HepG2 (cell line): ENCODE data around the gene NRG3. TPM values are rescaled to one million over a fixed set of nuclear protein-coding genes. Genes with fewer than 3 reads are reported as not detected.

Experiments
- ATAC-seq: fragments of 200-7000 bp; cut with Tn5 transposase; 3 replicates; pipeline ENCODE4 v1.9.1; 2020; ENCODE audit warnings: mild to moderate bottlenecking, moderate library complexity
- BruUV-seq: library from RNA; stranded (reverse); fragments of 400-500 nt; replicated peaks from 2 replicates; lab custom pipeline; 2021; lab: Mats Ljungman, UMichigan
- CTCF ChIA-PET: fragments of 300-600 bp; formaldehyde crosslinking; extraction: SDS; loops from one replicate; lab custom pipeline; 2021; ENCODE audit warnings: low total read pairs, inconsistent platforms, low intra/inter-chr PET ratio; lab: Yijun Ruan, JAX
- POLR2A ChIA-PET: fragments of 350-600 bp; sonication (Branson Sonifier 250); formaldehyde crosslinking; loops from one replicate; lab custom pipeline; 2020; ENCODE audit warnings: antibody characterized with exemption, inconsistent platforms; lab: Yijun Ruan, JAX
- DNase-seq: peaks from one replicate; pipeline ENCODE4 v3.0.0-alpha.2; 2015; ENCODE audit warnings: low spot score
- FAIRE-seq: peaks from 3 replicates; lab custom pipeline; 2011; peaks lifted over from hg19 to GRCh38; lab: Jason Lieb, UNC
- H2AFZ ChIP-seq: one replicate; pipeline ENCODE4 v1.6.1; 2011; ENCODE audit warnings: low read length, inconsistent platforms
- H3K27ac ChIP-seq: fragments of 300-600 bp; 3 replicates; pipeline ENCODE4 v1.8.0; 2011; ENCODE audit warnings: mixed run types, mild to moderate bottlenecking, mixed read lengths, low read length, inconsistent platforms; ENCODE audit not compliant: insufficient read depth; ENCODE audit errors: extremely low read length
- H3K27me3 ChIP-seq, 2 experiments: fragments of 200-600 bp in 1 of 2; 2 replicates in 1 of 2; 3 replicates in 1 of 2; pipeline versions ENCODE4 v1.6.0 to v1.8.0; 2011; ENCODE audit warnings: low read length in 2 of 2, mild to moderate bottlenecking in 2 of 2, moderate library complexity in 2 of 2, inconsistent platforms in 1 of 2; ENCODE audit not compliant: insufficient read depth in 2 of 2, control insufficient read depth in 1 of 2
- H3K36me3 ChIP-seq, 2 experiments: fragments of 200-600 bp in 1 of 2; replicated peaks in 1 of 2; 2 replicates in 1 of 2; 3 replicates in 1 of 2; pipeline versions ENCODE4 v1.5.1 to v1.8.0; 2011; ENCODE audit warnings: low read length in 2 of 2, inconsistent platforms in 1 of 2; ENCODE audit not compliant: insufficient read depth in 2 of 2, control insufficient read depth in 1 of 2
- H3K4me1 ChIP-seq: 2 replicates; pipeline ENCODE4 v1.5.1; 2012; ENCODE audit warnings: low read length, inconsistent platforms; ENCODE audit not compliant: insufficient read depth
- H3K4me2 ChIP-seq: 2 replicates; pipeline ENCODE4 v1.6.0; 2011; ENCODE audit warnings: low read depth, low read length, inconsistent platforms
- H3K4me3 ChIP-seq, 3 experiments: fragments of 200-600 bp in 1 of 3; sonication (generic), shearing (Covaris generic) in 1 of 3; replicated peaks in 1 of 3; 2 replicates each; pipeline ENCODE4 v1.5.1; 2011 to 2016; ENCODE audit warnings: low read length in 3 of 3, inconsistent platforms in 2 of 3, low read depth in 2 of 3, mild to moderate bottlenecking in 2 of 3, control low read depth in 1 of 3, mixed read lengths in 1 of 3; ENCODE audit not compliant: insufficient read depth in 1 of 3
- H3K79me2 ChIP-seq: one replicate; pipeline ENCODE4 v1.6.1; 2011; ENCODE audit warnings: low read length, inconsistent platforms; ENCODE audit not compliant: insufficient read depth
- H3K9ac ChIP-seq: 2 replicates; pipeline ENCODE4 v1.6.0; 2011; ENCODE audit warnings: mild to moderate bottlenecking, low read depth, low read length, inconsistent platforms; ENCODE audit not compliant: insufficient read depth
- H3K9me3 ChIP-seq: 2 replicates; pipeline ENCODE4 v1.5.1; 2012; ENCODE audit warnings: mild to moderate bottlenecking, low read length
- H4K20me1 ChIP-seq: 2 replicates; pipeline ENCODE4 v1.6.0; 2011; ENCODE audit warnings: inconsistent platforms, mild to moderate bottlenecking, low read length, moderate library complexity; ENCODE audit not compliant: insufficient read depth
- ERF ChIP-seq: IDR thresholded peaks from 2 replicates; pipeline ENCODE4 v1.6.1; 2018; ENCODE audit warnings: missing biosample characterization, missing genetic modification reagents
- IKZF1 ChIP-seq: fragments of 450-650 bp; IDR thresholded peaks from 2 replicates; pipeline ENCODE4 v1.7.1; 2016
- MXD4 ChIP-seq: IDR thresholded peaks from 2 replicates; pipeline ENCODE4 v1.6.1; 2016; ENCODE audit warnings: mild to moderate bottlenecking, missing biosample characterization, missing genetic modification reagents
- WIZ ChIP-seq: sonication (generic); formaldehyde crosslinking; IDR thresholded peaks from 2 replicates; pipeline ENCODE4 v1.5.1; 2020; ENCODE audit warnings: mild to moderate bottlenecking, missing genetic modification reagents
- ZMYM2 ChIP-seq: sonication (generic); formaldehyde crosslinking; IDR thresholded peaks from 2 replicates; pipeline ENCODE4 v1.8.0; 2022; ENCODE audit warnings: mild to moderate bottlenecking, missing genetic modification reagents
- ZNF350 ChIP-seq: sonication (generic); formaldehyde crosslinking; IDR thresholded peaks from 2 replicates; pipeline ENCODE4 v1.4.0; 2020; ENCODE audit warnings: mild to moderate bottlenecking, low read depth, missing genetic modification reagents, borderline replicate concordance
- ZNF354B ChIP-seq: sonication (generic); formaldehyde crosslinking; IDR thresholded peaks from 2 replicates; pipeline ENCODE4 v1.8.0; 2022; ENCODE audit warnings: mild to moderate bottlenecking, missing genetic modification reagents
- ZNF512B ChIP-seq: sonication (generic); formaldehyde crosslinking; IDR thresholded peaks from 2 replicates; pipeline ENCODE4 v1.5.1; 2020; ENCODE audit warnings: missing genetic modification reagents, mild to moderate bottlenecking, borderline replicate concordance
- ZNF577 ChIP-seq: sonication (generic); formaldehyde crosslinking; IDR thresholded peaks from 2 replicates; pipeline ENCODE4 v1.4.0; 2020; ENCODE audit warnings: mild to moderate bottlenecking, low read depth, missing genetic modification reagents, borderline replicate concordance
- ZNF770 ChIP-seq: sonication (generic); formaldehyde crosslinking; IDR thresholded peaks from 2 replicates; pipeline ENCODE4 v1.5.0; 2020; ENCODE audit warnings: mild to moderate bottlenecking, missing genetic modification reagents
- WGBS: methylation state at CpG from one replicate; pipeline ENCODE4 v1.1.6; 2017; ENCODE audit warnings: low lambda C conversion rate; 5-methylcytosine and 5-hydroxymethylcytosine counted together
- in situ Hi-C: cut with HindIII; loops from 2 replicates; pipeline ENCODE4 v1.10.0; 2017; ENCODE audit warnings: low pct_unique_long_range_greater_than_20kb; ENCODE audit not compliant: extremely low pct_ligation_motif_present
- intact Hi-C: fragments of 100-400 bp; cut with micrococcal nuclease; formaldehyde crosslinking; loops from one replicate; pipeline ENCODE4 v1.10.0; 2022; ENCODE audit not compliant: unreplicated experiment
- polyA plus RNA-seq, 8 experiments: library from polyadenylated mRNA; depleted of rRNA in 3 of 8; stranded (reverse) in 7 of 8; unstranded in 1 of 8; fragments of >200 nt; fragmentation: Illumina TruSeq in 4 of 8; extraction: Trizol in 4 of 8; gene quantifications; 2 replicates each; pipeline versions ENCODE4 v1.2.1 to v1.2.3, GENCODE V29; 2011 to 2016; ENCODE audit warnings: low read depth in 4 of 8, missing spikeins in 1 of 8, mixed read lengths in 1 of 8; ENCODE audit not compliant: insufficient read depth in 1 of 8
- total RNA-seq, 5 experiments: library from RNA; depleted of rRNA; stranded (reverse); fragments of >200 nt; fragmentation: Illumina TruSeq; extraction: Trizol; gene quantifications; 2 replicates each; pipeline ENCODE4 v1.2.3, GENCODE V29; 2016; ENCODE audit warnings: low read depth in 1 of 5

The NRG3 gene
- total and polyA plus RNA-seq, 2 of the 13 experiments (the other 11 are each of a cell fraction or from before 2014, with no cell fraction given) = not detected

- H3K9ac ChIP-seq = no peak overlapping the region
- no peaks in the 10 kb centered on the region for H3K4me1 ChIP-seq
- ChIA-PET POLR2A (no interaction called here), CTCF (no interaction called here)
- H3K79me2 ChIP-seq = no peaks in the 10 kb centered on the region
- no peaks in the 10 kb centered on the region for H3K27me3 ChIP-seq
- FAIRE-seq = no peak
- WGBS = 0% methylated on average over 2 of the region's 2 CpGs
- no peak overlapping the region for H3K4me2 ChIP-seq
- intact Hi-C loops (no loop called here), in situ Hi-C loops (no loop called here)
- no peak overlapping the region for H3K4me3 ChIP-seq
- DNase-seq = no peak
- H3K36me3 ChIP-seq = no peaks in the 10 kb centered on the region
- TF ChIP-seq WIZ = no peak
- no peak for TF ChIP-seq IKZF1
- TF ChIP-seq ERF (CRISPR knock-in tag) = no peak
- TF ChIP-seq ZNF577 (CRISPR knock-in tag) = no peak
- TF ChIP-seq MXD4 (CRISPR knock-in tag) = no peak
- TF ChIP-seq ZMYM2 (CRISPR knock-in tag) = no peak
- peaks cover 87% of the 10 kb centered on the region for H3K9me3 ChIP-seq
- no peaks in the 10 kb centered on the region for H4K20me1 ChIP-seq
- no peak overlapping the region for H2AFZ ChIP-seq
- no peak overlapping the region for H3K27ac ChIP-seq
- BruUV-seq = no TSS peak
- no peak for ATAC-seq
These were observed 346.7 kb downstream of the NRG3 start for GRCh38 chr10:82221601-82222149.

- H3K9me3 ChIP-seq = peaks cover 78% of the 10 kb centered on the region
- in situ Hi-C loops (no loop called here), intact Hi-C loops (no loop called here)
- CTCF ChIA-PET = no interaction called here
- FAIRE-seq (no peak), ATAC-seq (no peak), DNase-seq (no peak)
- no peak overlapping the region for H3K9ac ChIP-seq
- H3K4me1 ChIP-seq = no peaks in the 10 kb centered on the region
- H2AFZ ChIP-seq = no peak overlapping the region
- H3K4me3 ChIP-seq = no peak overlapping the region
- no peaks in the 10 kb centered on the region for H3K27me3 ChIP-seq
- POLR2A ChIA-PET = no interaction called here
- WGBS = 0% methylated on average over 4 of the region's 4 CpGs
- BruUV-seq = no TSS peak
- H3K79me2 ChIP-seq = no peaks in the 10 kb centered on the region
- H3K36me3 ChIP-seq = no peaks in the 10 kb centered on the region
- no peaks in the 10 kb centered on the region for H4K20me1 ChIP-seq
- H3K27ac ChIP-seq = no peak overlapping the region
- H3K4me2 ChIP-seq = no peak overlapping the region
- TF ChIP-seq ZNF770 (CRISPR knock-in tag) (no peak), ZNF512B (CRISPR knock-in tag) (no peak), ZNF350 (no peak), ZNF354B (no peak)
These were observed 353.7 kb downstream of the NRG3 start for GRCh38 chr10:82228701-82229100.
